ENCODE measurements around the gene AKAP5. TPM values are rescaled to one million over a fixed set of nuclear protein-coding genes. Genes with fewer than 3 reads are reported as not detected.

AKAP5 gene
- total RNA-seq, 1 donor from 2014 or later: 2.9 TPM

GRCh38 chr14:64493455-64493854 lies 28.2 kb downstream of the AKAP5 start:
- Histone ChIP-seq H3K36me3 (ENCODE audit: insufficient read depth, low read length) (no peaks in the 10 kb centered on the region), H3K4me1 (ENCODE audit: insufficient read depth, low read length) (no peaks in the 10 kb centered on the region), H3K9me3 (ENCODE audit: insufficient read depth, low read depth, low read length) (no peaks in the 10 kb centered on the region), H4K20me1 (ENCODE audit: insufficient read depth, low read length) (peaks cover 9% of the 10 kb centered on the region), H2AFZ (ENCODE audit: low read depth, low read length) (no peak overlapping the region), H3K27ac (ENCODE audit: low read depth, low read length) (no peak overlapping the region), H3K9ac (ENCODE audit: low read length) (no peak overlapping the region), H3K4me2 (ENCODE audit: low read length) (no peak overlapping the region), H3K79me2 (ENCODE audit: insufficient read depth, low read length) (peaks cover 5% of the 10 kb centered on the region), H3K27me3 (ENCODE audit: insufficient read depth, low read length) (no peaks in the 10 kb centered on the region), H3K4me3 (ENCODE audit: insufficient read depth, low read depth, low read length) (no peak overlapping the region)
- Mint-ChIP-seq H3K4me1 (ENCODE audit: low read depth, unreplicated experiment) (no peaks in the 10 kb centered on the region), H3K27ac (ENCODE audit: unreplicated experiment) (no peak overlapping the region), H3K4me3 (ENCODE audit: unreplicated experiment) (no peak overlapping the region), H3K36me3 (ENCODE audit: low read depth, unreplicated experiment) (peaks cover 6% of the 10 kb centered on the region), H3K27me3 (ENCODE audit: low read depth, unreplicated experiment) (no peaks in the 10 kb centered on the region), H3K9me3 (ENCODE audit: unreplicated experiment) (no peaks in the 10 kb centered on the region)
- FAIRE-seq: no peak
- TF ChIP-seq EZH2 (IDR thresholded peaks at IDR 0.05; ENCODE audit: insufficient read depth, low read length): no peak
- TF ChIP-seq CTCF (IDR thresholded peaks at IDR 0.05; ENCODE audit: insufficient read depth, low read depth, low read length): no peak
- no peak for DNase-seq (ENCODE audit: low read depth)

GRCh38 chr14:64495252-64495651 lies 30.0 kb downstream of the AKAP5 start:
- Histone ChIP-seq H3K4me1 (ENCODE audit: insufficient read depth, low read length) (no peaks in the 10 kb centered on the region), H3K9me3 (ENCODE audit: insufficient read depth, low read depth, low read length) (no peaks in the 10 kb centered on the region), H2AFZ (ENCODE audit: low read depth, low read length) (no peak overlapping the region), H4K20me1 (ENCODE audit: insufficient read depth, low read length) (peaks cover 9% of the 10 kb centered on the region), H3K79me2 (ENCODE audit: insufficient read depth, low read length) (peaks cover 14% of the 10 kb centered on the region), H3K9ac (ENCODE audit: low read length) (no peak overlapping the region), H3K27ac (ENCODE audit: low read depth, low read length) (no peak overlapping the region), H3K36me3 (ENCODE audit: insufficient read depth, low read length) (no peaks in the 10 kb centered on the region), H3K4me3 (ENCODE audit: insufficient read depth, low read depth, low read length) (no peak overlapping the region), H3K4me2 (ENCODE audit: low read length) (no peak overlapping the region), H3K27me3 (ENCODE audit: insufficient read depth, low read length) (no peaks in the 10 kb centered on the region)
- FAIRE-seq (no peak), DNase-seq (ENCODE audit: low read depth) (no peak)
- no peaks in the 10 kb centered on the region for H3K9me3 Mint-ChIP-seq (ENCODE audit: unreplicated experiment)
- no peak overlapping the region for H3K4me3 Mint-ChIP-seq (ENCODE audit: unreplicated experiment)
- no peak for TF ChIP-seq EZH2 (IDR thresholded peaks at IDR 0.05; ENCODE audit: insufficient read depth, low read length)
- no peak for TF ChIP-seq CTCF (IDR thresholded peaks at IDR 0.05; ENCODE audit: insufficient read depth, low read depth, low read length)
- H3K27ac Mint-ChIP-seq (ENCODE audit: unreplicated experiment): no peak overlapping the region
- H3K36me3 Mint-ChIP-seq (ENCODE audit: low read depth, unreplicated experiment): peaks cover 6% of the 10 kb centered on the region
- no peaks in the 10 kb centered on the region for H3K4me1 Mint-ChIP-seq (ENCODE audit: low read depth, unreplicated experiment)
- H3K27me3 Mint-ChIP-seq (ENCODE audit: low read depth, unreplicated experiment): no peaks in the 10 kb centered on the region

- DNase-seq (ENCODE audit: low read depth) (no peak), FAIRE-seq (no peak)
- Histone ChIP-seq H3K27me3 (ENCODE audit: insufficient read depth, low read length) (no peaks in the 10 kb centered on the region), H3K4me2 (ENCODE audit: low read length) (no peak overlapping the region), H3K27ac (ENCODE audit: low read depth, low read length) (no peak overlapping the region), H3K9ac (ENCODE audit: low read length) (no peak overlapping the region), H3K36me3 (ENCODE audit: insufficient read depth, low read length) (no peaks in the 10 kb centered on the region), H3K4me3 (ENCODE audit: insufficient read depth, low read depth, low read length) (no peak overlapping the region), H3K9me3 (ENCODE audit: insufficient read depth, low read depth, low read length) (no peaks in the 10 kb centered on the region), H2AFZ (ENCODE audit: low read depth, low read length) (no peak overlapping the region), H3K4me1 (ENCODE audit: insufficient read depth, low read length) (peaks cover 6% of the 10 kb centered on the region), H3K79me2 (ENCODE audit: insufficient read depth, low read length) (peaks cover 23% of the 10 kb centered on the region), H4K20me1 (ENCODE audit: insufficient read depth, low read length) (no peaks in the 10 kb centered on the region)
- Mint-ChIP-seq H3K4me3 (ENCODE audit: unreplicated experiment) (no peak overlapping the region), H3K27ac (ENCODE audit: unreplicated experiment) (no peak overlapping the region), H3K27me3 (ENCODE audit: low read depth, unreplicated experiment) (no peaks in the 10 kb centered on the region), H3K9me3 (ENCODE audit: unreplicated experiment) (no peaks in the 10 kb centered on the region), H3K36me3 (ENCODE audit: low read depth, unreplicated experiment) (peaks cover 2% of the 10 kb centered on the region), H3K4me1 (ENCODE audit: low read depth, unreplicated experiment) (peaks cover 6% of the 10 kb centered on the region)
- TF ChIP-seq CTCF (IDR thresholded peaks at IDR 0.05; ENCODE audit: insufficient read depth, low read depth, low read length): no peak
- TF ChIP-seq EZH2 (IDR thresholded peaks at IDR 0.05; ENCODE audit: insufficient read depth, low read length): no peak
These were observed 31.5 kb downstream of the AKAP5 start for GRCh38 chr14:64496764-64497163.

Measured in astrocyte (in vitro differentiated cells and primary cell).